Head of caudate nucleus (tissue), 42 donors: ENCODE measurements around the gene PARD3.
"Not testable (repeated sequence)": the region's sequence is repeated elsewhere in the genome, so short reads cannot be mapped to it uniquely, and the experiment has no call there.

Source experiments
- DNase-seq, 42 donors: peaks; one replicate each; pipeline versions ENCODE4 v3.0.0 to v3.0.0-alpha.2; 2020 to 2021; ENCODE audit warnings: mixed read lengths in 7 of 42
- intact Hi-C: fragments of 100-400 bp; cut with DNase I; formaldehyde crosslinking; loops from one replicate; pipeline ENCODE4 v1.15.0; 2022

PARD3 gene

DNA sequence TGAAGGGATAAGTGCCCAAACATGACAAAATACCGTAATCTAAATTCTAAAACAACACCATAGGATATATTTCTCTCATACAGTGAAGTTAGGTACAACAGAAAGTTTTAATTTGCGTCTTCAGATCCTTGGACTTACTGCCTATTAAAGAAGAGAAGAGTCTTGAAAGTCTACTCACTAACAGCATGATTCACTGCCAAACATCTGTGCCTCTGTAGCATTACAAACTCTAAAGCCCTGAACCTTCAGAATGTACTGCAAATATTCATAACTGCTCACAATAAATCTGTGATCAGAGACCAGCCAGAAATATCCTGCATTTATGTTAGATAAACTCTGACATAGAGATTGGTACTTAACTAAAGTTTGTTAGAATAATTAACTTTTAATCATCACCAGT lies 365.3 kb downstream of the PARD3 start:
- intact Hi-C loops = no loop called here
- DNase-seq = no peak

DNA sequence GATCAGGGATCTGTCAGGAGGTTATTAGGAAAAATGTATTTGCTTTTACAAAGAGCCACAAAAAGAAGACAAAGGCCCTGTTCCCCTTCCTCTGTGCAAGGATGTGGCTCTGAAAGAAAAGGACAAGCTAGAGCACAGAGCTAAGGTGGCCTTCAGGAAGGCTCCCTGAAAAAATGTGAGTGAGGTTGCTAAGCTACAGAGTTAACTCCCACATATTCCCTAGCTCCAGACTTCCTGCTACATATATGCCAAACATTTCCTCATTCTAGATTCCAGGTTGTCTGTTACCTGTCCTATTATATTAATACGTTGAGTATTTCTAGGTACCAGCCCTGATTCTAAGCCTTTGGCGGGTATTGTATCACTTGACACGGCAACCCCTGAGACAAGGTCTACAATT lies 369.0 kb downstream of the PARD3 start:
- DNase-seq = peak in 2 of 42 donors; percentile 7
- intact Hi-C loops = no loop called here

DNA sequence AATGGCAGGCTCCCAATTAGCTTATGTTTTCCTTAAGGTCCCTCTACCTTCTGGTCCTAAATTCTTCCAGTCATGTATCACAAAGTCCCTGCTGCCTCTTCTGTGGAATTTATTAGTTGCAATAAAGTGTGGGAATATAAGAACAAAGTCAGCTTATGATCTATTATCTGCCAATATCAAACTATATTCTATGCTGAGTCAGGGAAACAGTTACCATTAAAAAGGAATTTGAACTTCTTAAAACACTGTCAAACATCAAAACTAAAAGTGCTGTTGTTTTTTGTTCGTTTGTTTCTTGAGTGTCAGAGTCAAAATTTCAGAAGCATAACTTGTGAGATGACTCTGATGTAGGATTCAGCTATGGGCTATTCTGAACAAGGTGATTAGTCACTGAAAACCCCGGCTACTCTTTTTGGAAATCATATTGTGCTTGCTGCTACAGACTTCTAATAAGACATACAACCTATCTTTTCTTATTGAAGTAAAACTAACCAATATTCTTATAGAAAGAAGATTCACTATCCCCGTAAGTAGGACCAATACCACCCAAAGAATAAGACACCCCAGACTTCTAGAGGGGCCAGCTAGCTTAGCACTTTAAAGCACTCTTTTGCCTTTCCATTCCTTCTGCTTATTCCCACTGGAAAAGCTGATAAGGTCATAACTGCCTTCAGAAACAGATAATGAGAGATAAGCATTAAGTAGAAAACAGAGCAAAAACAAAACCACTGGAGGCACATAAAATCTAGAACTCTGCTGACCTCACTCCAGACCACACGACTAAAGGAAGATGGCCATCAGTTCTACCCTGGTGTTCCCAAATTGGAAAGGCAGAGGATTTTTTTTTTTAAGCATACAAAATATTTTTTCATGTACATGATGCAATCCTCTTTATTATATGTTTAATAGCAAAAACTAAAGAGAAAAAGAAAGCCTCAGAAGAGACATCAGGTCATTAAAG lies 370.6 kb downstream of the PARD3 start:
- intact Hi-C loops = no loop called here

DNA sequence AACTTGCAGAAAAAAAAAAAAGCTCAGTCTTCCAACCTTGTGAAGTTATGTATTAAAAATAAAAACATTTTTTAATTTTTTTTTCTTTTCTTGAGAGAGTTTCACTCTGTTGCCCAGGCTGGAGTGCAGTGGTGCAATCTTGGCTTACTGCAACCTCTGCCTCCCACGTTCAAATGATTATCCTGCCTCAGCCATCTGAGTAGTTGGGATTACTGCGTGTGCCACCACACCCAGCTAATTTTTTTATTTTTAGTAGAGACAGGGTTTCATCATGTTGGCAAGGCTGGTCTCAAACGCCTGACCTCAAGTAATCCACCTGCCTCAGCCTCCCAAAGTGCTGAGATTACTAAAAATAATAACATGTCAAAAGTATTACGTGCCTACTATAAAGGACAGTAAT lies 375.7 kb downstream of the PARD3 start:
- peak in 4 of 42 donors; percentile 6 to 16 (median 7) for DNase-seq
- intact Hi-C loops = not testable (repeated sequence)

More for the DNA sequence above, 370.6 kb downstream of the PARD3 start:
- no peak for DNase-seq

DNA sequence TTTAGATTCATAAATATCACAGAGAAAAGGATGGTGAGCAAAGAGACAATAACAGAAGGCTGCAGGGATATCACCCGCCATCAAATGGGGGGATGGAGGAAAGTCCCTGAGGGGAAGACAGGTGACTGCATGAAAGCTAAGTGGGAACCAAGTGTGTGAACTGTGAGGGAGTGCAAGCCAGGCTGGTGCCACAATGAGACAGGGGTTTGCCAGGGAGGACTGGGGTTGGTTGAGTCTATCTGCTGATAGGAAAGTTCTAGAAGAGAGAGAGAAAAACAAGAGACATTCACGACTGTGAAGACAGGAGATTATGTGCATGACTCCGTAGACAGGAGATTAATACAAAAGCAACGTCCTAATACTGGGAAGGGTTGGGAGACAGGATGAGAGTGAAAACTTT lies 376.4 kb downstream of the PARD3 start:
- no peak for DNase-seq
- intact Hi-C loops = no loop called here

DNA sequence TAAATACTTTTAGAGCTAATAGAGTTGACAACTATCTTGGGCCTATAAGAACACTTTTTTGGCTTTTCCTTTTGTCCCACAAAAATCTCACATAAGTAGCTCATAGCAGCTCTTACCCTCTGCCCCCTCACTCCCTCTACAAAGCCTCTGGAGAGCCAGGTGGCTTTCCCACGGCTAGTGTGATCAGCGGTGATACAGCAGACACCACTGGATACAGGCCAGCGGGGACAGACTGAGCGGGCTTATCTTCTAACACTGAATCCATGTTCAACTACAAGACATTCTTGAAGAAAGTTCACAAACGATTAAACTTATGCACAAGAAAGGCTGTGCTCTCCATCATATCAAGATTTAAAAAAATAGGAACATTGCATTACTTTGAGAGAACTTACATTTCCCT lies 377.2 kb downstream of the PARD3 start:
- no peak for DNase-seq
- intact Hi-C loops = no loop called here

DNA sequence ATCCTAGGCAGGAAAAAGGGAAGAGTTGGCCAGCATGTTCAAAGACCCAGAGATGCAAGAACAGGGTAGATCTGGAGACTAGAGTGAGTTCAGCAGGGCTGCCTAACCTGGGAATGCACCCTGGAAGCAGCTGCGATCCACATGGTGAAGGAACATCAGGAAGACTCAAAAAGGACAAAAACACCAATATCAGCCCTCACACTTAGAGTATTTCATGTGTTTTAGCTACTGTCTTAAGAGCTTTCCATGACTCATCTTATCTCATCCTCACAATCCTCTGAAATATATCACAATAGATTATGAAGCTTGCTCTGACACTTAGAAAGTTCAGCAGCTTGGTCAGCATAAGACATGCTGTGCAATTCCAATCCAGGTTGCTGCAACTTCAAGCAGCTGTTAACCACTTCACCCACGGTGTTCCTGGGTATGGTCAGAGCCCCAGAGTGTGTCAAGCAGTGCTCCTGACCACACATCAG lies 380.9 kb downstream of the PARD3 start:
- intact Hi-C loops = no loop called here
- DNase-seq = no peak

DNA sequence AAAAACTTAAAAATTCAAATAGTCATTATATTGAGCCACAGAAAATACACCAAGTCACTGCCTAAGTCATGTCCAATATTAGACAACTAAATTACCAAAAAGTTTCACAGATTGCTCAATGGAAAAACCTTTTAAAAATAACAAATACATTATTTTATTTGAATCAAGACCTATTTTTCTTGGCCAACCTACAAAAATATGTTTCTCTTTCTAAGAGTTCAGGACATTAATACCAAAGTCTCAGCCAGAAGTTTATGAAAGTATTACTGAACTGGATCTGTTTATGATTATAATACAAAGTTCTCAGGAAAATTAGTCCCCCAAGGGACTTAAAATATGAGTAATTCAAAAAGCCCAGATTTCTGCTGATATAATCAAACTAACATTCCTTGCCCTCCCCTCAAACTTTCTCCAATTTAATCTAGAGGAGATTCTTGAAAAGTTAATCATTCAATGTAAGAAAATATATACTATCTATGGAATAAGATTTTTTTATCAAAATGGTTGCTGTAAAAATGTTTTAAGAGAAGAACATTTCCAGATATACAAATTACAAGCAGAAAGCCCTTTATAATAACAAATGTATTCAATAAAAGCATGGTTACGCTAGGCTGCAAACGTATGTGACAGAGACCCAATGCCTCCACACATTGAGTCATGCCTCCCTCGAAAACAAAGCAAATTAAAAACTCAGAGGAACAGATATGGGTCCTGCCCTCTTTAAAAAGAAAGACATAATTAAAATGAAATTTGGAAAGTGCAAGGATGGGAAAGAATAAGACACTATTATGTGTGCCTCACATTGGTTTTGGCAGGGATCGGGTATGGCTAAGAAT lies 381.6 kb downstream of the PARD3 start:
- intact Hi-C loops = no loop called here
- DNase-seq = no peak

DNA sequence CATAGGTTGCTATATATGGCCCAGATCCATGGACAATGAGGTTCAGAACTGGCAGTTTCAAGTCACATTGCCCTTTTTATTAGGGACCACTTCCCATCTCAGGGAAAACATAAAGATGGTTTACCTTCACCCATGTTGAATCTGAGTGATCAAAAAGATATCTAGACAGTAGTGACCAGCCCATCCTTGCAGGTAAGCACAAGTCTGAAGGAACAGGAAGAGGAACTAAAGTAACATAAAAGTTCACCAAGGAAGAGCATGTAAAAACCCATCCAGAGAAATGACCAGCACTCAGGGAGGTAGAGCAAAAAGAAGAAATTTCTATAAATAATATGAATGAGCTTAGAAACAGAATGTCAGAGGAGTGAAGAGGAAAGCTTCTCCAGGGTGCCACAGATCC lies 382.5 kb downstream of the PARD3 start:
- intact Hi-C loops = no loop called here

DNA sequence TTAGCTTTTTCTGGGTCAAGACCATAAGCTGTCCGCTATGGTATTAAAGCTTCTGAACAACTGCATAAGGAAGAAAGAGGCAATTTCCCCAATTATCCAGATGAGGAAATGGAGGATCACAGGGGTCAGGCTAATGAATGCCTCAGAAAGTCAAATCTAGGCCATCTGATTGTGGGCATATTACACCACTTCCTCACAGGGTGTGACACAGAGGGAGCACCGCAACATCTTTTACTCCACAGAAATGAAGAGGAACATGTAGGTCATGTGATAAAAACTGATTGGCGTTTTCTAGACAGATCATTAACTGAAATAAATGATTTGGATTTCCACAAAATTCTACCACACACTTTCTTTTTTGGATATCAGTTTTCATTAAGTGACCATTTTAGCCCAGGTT lies 384.4 kb downstream of the PARD3 start:
- no peak for DNase-seq
- intact Hi-C loops = no loop called here

More for the DNA sequence above, 382.5 kb downstream of the PARD3 start:
- DNase-seq = no peak

DNA sequence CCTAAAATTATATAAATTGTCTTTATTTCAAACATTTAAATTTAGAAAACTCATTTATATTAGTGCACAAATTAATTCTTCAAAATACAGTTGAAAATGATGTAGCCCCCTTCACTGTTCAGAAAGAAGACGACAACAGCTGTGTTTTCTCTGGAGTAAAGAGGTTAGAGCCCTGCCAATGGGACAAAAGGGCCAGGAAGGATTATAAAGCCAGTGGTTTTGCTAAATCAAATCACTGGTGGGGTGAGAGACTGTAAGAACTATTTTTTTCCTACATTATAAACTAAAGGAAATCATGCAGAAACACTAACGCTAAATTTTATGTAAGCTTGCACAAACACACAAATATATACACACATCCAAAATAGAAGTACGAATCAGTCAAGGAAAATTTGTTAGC lies 386.6 kb downstream of the PARD3 start:
- intact Hi-C loops = no loop called here

DNA sequence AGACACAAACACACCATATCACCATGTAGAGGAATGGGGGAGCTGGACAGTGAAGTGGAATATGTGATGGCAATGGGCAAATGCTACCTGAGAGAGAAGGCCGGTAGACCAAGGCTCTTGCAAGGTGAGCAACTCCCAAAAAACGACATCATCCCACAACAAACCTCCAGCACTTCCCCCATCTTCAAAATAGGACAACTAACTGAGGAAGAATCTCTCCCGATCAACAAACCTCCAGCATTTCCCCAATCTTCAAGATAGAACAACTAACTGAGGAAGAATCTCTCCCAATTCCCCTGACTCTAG lies 387.2 kb downstream of the PARD3 start:
- no peak for DNase-seq
- intact Hi-C loops = no loop called here

More for the DNA sequence above, 386.6 kb downstream of the PARD3 start:
- DNase-seq = no peak

DNA sequence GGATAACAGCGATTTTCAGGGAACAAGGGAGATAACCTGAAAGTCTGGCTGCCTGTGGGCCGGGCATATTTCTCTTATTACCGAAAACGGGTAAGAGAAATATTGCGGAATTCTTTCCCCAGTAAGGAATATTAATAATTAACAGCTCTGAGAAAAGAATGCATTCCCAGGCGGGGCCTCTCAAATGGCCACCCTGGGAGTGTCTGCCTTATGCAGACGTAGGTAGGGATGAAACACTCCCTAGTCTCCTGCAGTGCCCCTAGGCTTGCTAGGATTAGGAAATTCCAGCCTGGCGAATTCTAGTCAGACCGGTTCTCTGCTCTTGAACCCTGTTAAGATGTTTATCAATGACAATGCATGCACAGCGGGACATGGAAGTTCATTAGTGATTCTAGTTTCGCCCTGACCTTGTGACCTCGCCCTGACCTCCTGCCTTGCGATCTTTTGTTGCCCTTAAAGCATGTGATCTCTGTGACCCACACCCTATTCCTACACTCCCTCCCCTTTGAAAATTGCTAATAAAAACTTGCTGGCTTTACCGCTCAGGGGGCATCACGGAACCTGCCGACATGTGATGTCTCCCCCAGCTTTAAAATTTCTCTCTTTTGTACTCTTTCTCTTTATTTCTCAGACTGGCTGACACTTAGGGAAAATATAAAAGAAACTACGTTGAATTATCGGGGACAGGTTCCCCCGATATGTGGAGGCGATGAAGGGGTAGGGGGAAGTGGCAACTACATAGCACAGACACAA lies 387.8 kb downstream of the PARD3 start:
- intact Hi-C loops, DNase-seq: not testable (repeated sequence)

DNA sequence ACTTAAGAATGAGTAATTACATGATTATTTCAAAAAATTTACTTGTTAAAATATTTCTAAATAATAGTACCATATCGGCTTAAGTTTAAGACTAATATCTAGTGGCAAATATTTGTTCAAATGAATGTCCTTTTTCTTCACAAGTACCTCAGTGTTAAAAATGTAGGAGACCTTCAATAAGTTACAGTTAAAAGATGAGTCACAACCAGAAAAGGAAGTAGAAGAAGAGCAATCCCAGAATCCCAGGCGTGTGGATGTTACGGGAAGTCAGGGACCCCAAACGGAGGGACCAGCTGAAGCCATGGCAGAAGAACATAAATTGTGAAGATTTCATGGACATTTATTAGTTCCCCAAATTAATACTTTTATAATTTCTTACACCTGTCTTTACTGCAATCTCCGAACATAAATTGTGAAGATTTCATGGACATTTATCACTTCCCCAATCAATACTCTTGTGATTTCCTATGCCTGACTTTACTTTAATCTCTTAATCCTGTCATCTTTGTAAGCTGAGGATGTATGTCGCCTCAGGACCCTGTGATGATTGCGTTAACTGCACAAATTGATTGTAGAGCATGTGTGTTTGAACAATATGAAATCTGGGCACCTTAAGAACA lies 388.4 kb downstream of the PARD3 start:
- intact Hi-C loops, DNase-seq: not testable (repeated sequence)

DNA sequence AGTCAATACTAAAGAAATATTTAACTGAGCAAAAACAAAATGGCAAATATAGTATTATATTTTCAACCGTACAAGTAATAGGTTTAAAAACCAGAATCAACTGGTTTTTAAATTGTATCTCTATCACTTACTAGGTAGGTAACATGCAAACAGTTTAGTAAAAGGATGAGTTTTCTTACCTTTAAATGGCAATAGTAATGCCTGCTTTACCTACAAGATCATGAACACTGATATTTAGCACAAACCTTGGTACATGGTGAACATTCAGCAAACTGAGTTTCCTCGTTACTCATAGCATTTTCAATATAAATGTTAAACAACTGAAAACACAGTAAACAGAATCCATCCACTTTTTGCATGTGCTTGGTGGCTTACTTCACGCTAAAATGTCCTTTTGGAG lies 389.1 kb downstream of the PARD3 start:
- no peak for DNase-seq
- intact Hi-C loops = no loop called here

DNA sequence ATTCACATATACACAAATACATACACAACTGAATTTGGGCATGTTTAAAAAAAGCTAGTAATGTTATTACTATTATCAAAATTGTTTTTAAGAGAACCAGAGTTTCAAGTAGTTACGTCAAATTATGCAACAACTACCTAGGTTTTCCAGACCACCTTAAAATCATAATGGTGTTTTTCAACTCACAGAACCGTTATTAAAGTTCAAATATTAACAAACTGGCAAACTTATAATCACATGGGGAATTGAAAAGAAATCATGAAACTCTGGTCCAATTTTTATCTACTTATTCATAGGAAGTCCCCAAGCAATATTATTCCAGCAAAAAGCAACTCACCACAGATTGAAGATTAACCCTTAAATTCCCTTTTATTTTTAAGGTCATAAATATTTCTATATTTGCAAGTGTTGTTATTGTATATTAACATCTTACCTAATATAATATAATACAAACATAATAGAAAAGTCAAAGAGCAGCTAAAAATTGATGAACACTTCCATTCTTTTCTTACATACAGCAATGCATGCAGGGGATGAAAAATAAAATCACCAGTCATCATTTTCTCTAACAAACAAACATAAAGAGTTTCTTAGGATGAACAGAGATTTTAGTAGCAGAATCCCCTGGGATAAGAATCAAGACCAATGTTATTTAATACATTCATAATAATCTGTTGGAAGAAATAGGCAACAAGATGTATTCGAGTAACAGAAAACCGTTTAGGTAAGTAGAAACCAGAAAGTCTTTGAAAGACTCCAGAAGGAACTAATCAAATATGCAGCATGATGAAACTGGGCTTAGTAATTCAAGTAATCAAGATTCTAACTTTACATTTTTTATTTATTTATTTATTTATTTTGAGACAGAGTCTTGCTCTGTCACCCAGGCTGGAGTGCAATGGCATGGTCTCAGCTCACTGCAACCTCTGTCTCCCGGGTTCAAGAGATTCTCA lies 391.1 kb downstream of the PARD3 start:
- no peak for DNase-seq
- intact Hi-C loops = no loop called here

DNA sequence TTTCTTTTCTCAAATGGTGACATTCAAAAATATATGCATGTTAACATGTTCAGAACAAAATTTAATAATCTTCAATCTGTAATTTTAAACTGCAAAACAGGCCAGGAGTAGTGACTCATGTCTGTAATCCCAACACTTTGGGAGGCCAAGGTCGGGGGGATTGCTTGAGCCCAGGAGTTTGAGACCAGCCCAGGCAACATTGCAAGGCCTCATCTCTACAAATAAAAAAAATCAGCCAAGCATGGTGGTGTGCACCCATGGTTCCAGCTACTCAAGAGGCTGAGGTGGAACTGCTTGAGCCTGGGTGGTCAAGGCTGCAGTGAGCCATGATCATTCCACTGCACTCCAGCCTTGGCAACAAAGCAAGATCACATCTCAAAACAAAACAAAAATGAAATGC lies 394.3 kb downstream of the PARD3 start:
- DNase-seq = no peak
- intact Hi-C loops = no loop called here

DNA sequence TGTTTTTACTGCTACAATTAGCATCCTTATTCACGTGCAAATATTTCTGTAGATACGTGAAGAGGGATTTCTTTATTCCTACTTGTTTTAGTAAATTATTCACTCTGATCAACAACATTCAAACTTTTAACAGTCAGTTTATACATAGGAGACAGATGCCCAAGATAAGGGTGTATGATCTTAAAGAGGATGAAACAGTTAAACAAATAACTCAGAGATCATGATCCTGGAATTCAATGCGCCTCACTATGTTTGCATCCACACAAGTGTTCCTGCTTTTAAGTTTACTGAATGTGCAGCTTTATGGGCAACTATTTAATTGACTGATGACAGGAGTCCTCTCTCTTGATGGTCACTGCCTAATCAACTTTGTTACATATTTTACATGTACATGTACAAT lies 394.8 kb downstream of the PARD3 start:
- intact Hi-C loops = no loop called here
- DNase-seq = no peak
